ENCODE results near the gene ZNF568.

DNA sequence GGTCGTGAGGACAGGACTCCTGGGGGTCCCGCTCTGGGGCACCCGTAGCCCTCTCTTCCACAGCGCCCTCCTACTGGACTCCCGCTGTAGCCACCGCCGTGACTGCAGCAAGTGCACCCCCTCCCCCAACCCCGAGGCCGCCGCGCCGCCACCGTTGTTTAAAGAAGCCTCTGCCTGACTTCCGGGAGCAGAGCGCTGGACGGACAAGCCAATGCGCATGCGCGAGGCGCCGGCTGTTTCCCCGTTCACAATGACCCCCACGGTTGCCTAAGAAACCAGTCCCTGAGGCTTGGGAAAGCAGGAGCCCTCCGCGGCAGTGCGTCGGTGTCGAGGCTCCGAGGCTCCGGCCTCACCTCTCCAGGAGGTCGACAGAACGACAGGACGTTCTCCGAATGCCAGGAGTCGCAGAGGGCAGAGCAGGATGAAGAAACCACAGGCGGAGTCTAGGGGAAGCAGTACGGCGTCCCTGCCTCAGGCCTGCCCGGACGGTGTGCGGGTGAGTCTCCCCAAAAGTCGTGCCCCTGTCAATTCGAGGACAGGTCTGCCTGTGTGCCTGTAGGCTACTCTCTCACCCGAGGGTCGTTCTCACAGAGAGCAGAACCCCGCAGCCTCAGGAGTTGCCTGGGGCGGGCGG is 91.6 kb downstream of the ZNF568 start:
- TF ChIP-seq CTCF (IDR thresholded peaks at IDR 0.05; ENCODE audit: borderline replicate concordance, extremely low read depth, low read length, poor library complexity, severe bottlenecking) = no peak
- no peak for TF ChIP-seq EZH2 (IDR thresholded peaks at IDR 0.05; ENCODE audit: borderline replicate concordance, low read depth, low read length, severe bottlenecking)
